RWPE2 (cell line): ENCODE data around the gene CDH4.
A peak's percentile ranks its signal among the peaks of the same experiment; 100 is the strongest.

Experiments
- ATAC-seq: fragments of 200-7000 bp; cut with Tn5 transposase; 3 replicates; pipeline ENCODE4 v1.9.1; 2021; ENCODE audit warnings: low read depth
- DNase-seq: peaks from one replicate; pipeline ENCODE4 v3.0.0-alpha.2; 2020; ENCODE audit warnings: low spot score
- H3K27ac ChIP-seq: fragments of 450-650 bp; 2 replicates; pipeline ENCODE4 v1.5.1; 2017; ENCODE audit warnings: mild to moderate bottlenecking; ENCODE audit not compliant: poor library complexity, severe bottlenecking
- H3K27me3 ChIP-seq: fragments of 250-450 bp; sonication (Bioruptor Pico); 2 replicates; pipeline ENCODE4 v1.5.1; 2021; ENCODE audit warnings: mild to moderate bottlenecking, moderate library complexity; ENCODE audit not compliant: insufficient read depth, poor library complexity, severe bottlenecking
- H3K36me3 ChIP-seq: fragments of 250-450 bp; sonication (Bioruptor Pico); 2 replicates; pipeline ENCODE4 v1.5.1; 2020; ENCODE audit warnings: low read depth, mild to moderate bottlenecking, moderate library complexity
- H3K4me1 ChIP-seq: fragments of 250-450 bp; sonication (Bioruptor Pico); 2 replicates; pipeline ENCODE4 v1.5.1; 2021; ENCODE audit warnings: mild to moderate bottlenecking, moderate library complexity; ENCODE audit not compliant: insufficient read depth, poor library complexity, severe bottlenecking
- H3K4me3 ChIP-seq: fragments of 250-450 bp; sonication (Bioruptor Pico); 2 replicates; pipeline ENCODE4 v1.5.1; 2021; ENCODE audit warnings: mild to moderate bottlenecking, moderate library complexity; ENCODE audit not compliant: severe bottlenecking
- H3K9me3 ChIP-seq: fragments of 250-450 bp; sonication (Bioruptor Pico); 2 replicates; pipeline ENCODE4 v1.5.1; 2021; ENCODE audit warnings: mild to moderate bottlenecking, moderate library complexity; ENCODE audit not compliant: severe bottlenecking
- CTCF ChIP-seq: fragments of 450-650 bp; IDR thresholded peaks from one replicate; pipeline ENCODE4 v1.5.1; 2017; ENCODE audit warnings: mild to moderate bottlenecking, moderate library complexity; ENCODE audit not compliant: poor library complexity, severe bottlenecking

CDH4 gene

DNA sequence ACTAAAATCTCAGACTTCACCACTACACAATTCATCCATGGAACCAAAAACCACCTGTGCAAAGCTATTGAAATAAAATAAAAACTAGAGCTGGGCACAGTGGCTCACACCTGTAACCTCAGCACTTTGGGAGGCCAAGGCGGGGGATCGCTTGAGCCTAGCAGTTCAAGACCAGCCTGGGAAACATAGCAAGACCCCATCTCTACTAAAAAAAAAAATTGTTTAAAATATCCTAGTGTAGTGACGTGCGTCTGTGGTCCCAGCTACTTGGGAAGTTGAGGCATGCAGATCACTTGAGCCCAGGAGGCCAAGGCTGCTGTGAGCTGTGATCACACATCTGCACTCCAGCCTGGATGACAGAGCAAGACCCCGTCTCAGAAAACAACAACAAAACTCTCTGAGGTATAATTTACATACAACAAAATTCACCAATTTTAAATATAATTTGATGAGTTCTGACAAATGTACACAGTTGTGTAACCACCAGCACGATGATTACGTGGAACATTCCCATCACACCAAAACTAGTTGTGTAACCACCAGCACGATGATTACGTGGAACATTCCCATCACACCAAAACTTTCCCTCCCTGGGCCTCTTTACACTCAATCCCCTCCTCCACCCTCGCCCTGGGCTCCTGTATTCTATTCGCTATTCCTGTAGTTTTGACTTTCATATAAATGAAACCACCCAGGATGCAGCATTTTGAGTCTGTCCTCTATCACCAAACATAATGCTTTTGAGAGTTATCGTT lies 706.1 kb downstream of the CDH4 start:
- TF ChIP-seq CTCF, result no peak
- Histone ChIP-seq H3K4me1 (no peaks in the 10 kb centered on the region), H3K36me3 (no peaks in the 10 kb centered on the region), H3K27ac (no peak overlapping the region), H3K27me3 (peaks cover 48% of the 10 kb centered on the region), H3K9me3 (no peaks in the 10 kb centered on the region), H3K4me3 (no peak overlapping the region)
- DNase-seq (peak; percentile 56), ATAC-seq (no peak)

DNA sequence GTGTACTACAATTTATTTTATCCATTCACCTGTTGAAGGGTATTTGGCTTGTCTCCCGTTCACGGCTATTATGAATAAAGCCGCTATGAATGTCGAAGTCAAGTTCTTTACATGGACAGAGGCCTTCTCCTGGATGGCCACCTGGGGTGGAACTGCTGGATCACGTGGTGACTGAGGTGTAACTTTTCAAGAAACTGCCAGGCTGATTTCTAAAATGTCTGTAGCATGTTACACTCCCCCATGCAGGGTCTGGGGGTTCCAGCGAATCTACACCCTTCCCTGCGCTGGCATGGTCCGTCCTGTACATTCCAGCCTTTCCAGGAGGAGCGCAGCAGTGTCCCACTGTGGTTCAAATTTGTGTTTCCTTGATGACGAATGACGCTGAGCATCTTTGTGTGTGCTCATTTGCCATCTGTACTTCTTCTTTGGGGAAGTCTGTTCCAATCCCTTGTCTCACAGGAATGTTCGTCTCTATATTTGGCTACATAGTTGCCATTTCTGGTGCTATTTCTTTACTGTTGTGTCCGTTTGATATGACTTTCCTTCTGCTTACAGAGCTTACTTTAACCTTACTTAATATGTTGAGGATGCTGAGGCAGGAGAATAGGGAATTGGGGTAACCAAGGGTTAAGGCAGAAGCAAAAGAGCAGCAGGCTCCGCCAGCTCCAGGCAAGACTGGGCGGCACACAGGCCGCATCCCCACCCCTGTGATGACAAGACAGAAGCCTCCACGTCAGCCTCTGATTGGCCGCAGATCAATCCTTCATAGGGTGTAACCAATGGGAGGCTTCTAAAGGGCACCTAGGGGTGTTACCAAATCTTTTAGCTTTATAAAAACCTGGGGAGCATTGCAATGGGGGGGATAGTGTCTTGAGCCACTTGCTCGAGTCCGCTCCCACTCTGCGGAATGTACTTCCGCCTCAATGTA lies 707.0 kb downstream of the CDH4 start:
- H3K4me1 ChIP-seq, result no peaks in the 10 kb centered on the region
- peak; percentile 71 for ATAC-seq

GRCh38 chr20:61960836-61961235 lies 708.8 kb downstream of the CDH4 start:
- Histone ChIP-seq H3K9me3 (no peaks in the 10 kb centered on the region), H3K4me3 (no peak overlapping the region), H3K4me1 (no peaks in the 10 kb centered on the region), H3K36me3 (no peaks in the 10 kb centered on the region), H3K27me3 (peaks cover 45% of the 10 kb centered on the region), H3K27ac (no peak overlapping the region)
- TF ChIP-seq CTCF, result no peak
- peak; percentile 29 for DNase-seq
- no peak for ATAC-seq

More for the DNA sequence above, 707.0 kb downstream of the CDH4 start:
- DNase-seq, result peak; percentile 84
- Histone ChIP-seq H3K4me3 (no peak overlapping the region), H3K27me3 (peaks cover 48% of the 10 kb centered on the region), H3K9me3 (no peaks in the 10 kb centered on the region), H3K27ac (no peak overlapping the region), H3K36me3 (no peaks in the 10 kb centered on the region)
- no peak for TF ChIP-seq CTCF

DNA sequence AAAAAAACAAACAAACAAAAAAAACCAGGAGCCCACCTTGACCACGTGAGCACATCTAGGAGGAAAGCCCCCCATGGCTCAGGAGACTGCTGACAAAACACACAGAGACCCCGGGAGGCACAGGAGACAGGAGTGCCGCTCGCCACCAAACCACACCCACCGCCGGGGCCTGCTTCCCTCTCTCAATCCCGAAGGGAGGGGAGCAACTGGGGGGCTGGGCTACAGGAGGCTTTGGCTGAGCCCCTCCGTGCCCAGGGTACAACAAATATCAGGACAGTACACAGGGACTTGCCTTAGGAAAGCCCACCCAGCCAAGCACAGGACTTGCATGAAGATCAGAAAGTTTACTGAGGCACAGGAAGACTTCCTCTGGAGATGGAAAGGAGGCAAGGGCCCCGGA lies 711.1 kb downstream of the CDH4 start:
- TF ChIP-seq CTCF, result no peak
- no peak for ATAC-seq
- peaks cover 47% of the 10 kb centered on the region for H3K27me3 ChIP-seq
- no peaks in the 10 kb centered on the region for H3K9me3 ChIP-seq
- no peak overlapping the region for H3K27ac ChIP-seq
- H3K4me3 ChIP-seq, result no peak overlapping the region
- peak; percentile 86 for DNase-seq
- H3K36me3 ChIP-seq, result no peaks in the 10 kb centered on the region
- no peaks in the 10 kb centered on the region for H3K4me1 ChIP-seq
